Measurements from ENCODE around the gene LSR. TPM values are rescaled to one million over a fixed set of nuclear protein-coding genes. Genes with fewer than 3 reads are reported as not detected.

Gene LSR
- total RNA-seq, 1 donor: 0.54 TPM

GRCh38 chr19:35290381-35291127 is 41.8 kb downstream of the LSR start:
- TF ChIP-seq CTCF (IDR thresholded peaks at IDR 0.05; ENCODE audit: insufficient read depth, low read length): no peak
- H3K4me3 ChIP-seq (ENCODE audit: low read depth, low read length): no peak overlapping the region
- no peak for DNase-seq (ENCODE audit: low read depth)

GRCh38 chr19:35291259-35291658 is 42.5 kb downstream of the LSR start:
- no peak for DNase-seq (ENCODE audit: low read depth)
- no peak overlapping the region for H3K4me3 ChIP-seq (ENCODE audit: low read depth, low read length)
- TF ChIP-seq CTCF (IDR thresholded peaks at IDR 0.05; ENCODE audit: insufficient read depth, low read length): no peak

GRCh38 chr19:35291916-35292315 is 43.1 kb downstream of the LSR start, which contains the start of gene MAG:
Gene MAG, plus strand, starts transcription at chr19:35292161. Its CDS starts 3,248 bp downstream, at chr19:35295409.
- DNase-seq (ENCODE audit: low read depth): no peak
- H3K4me3 ChIP-seq (ENCODE audit: low read depth, low read length): no peak within 1 kb of the TSS
- TF ChIP-seq CTCF (IDR thresholded peaks at IDR 0.05; ENCODE audit: insufficient read depth, low read length): no peak

GRCh38 chr19:35292421-35293362 is 43.9 kb downstream of the LSR start:
- no peak overlapping the region for H3K4me3 ChIP-seq (ENCODE audit: low read depth, low read length)
- no peak for DNase-seq (ENCODE audit: low read depth)
- TF ChIP-seq CTCF (IDR thresholded peaks at IDR 0.05; ENCODE audit: insufficient read depth, low read length): no peak

GRCh38 chr19:35293363-35293739 is 44.5 kb downstream of the LSR start:
- no peak overlapping the region for H3K4me3 ChIP-seq (ENCODE audit: low read depth, low read length)
- TF ChIP-seq CTCF (IDR thresholded peaks at IDR 0.05; ENCODE audit: insufficient read depth, low read length): no peak
- DNase-seq (ENCODE audit: low read depth): no peak

GRCh38 chr19:35293808-35294207 is 45.0 kb downstream of the LSR start:
- H3K4me3 ChIP-seq (ENCODE audit: low read depth, low read length): no peak overlapping the region
- no peak for TF ChIP-seq CTCF (IDR thresholded peaks at IDR 0.05; ENCODE audit: insufficient read depth, low read length)
- no peak for DNase-seq (ENCODE audit: low read depth)
